Loucy (cell line): ENCODE results near the gene CD302.

ENCODE experiments used
- CTCF ChIP-seq: fragments of 200-600 bp; sonication (generic); conservative IDR thresholded peaks from 2 replicates; pipeline ENCODE4 v1.5.1; 2014; ENCODE audit warnings: mild to moderate bottlenecking, antibody characterized with exemption, low read length
- EZH2phosphoT487 ChIP-seq: fragments of 200-600 bp; IDR thresholded peaks from 2 replicates; pipeline ENCODE4 v1.6.1; 2018; ENCODE audit warnings: antibody characterized with exemption, mild to moderate bottlenecking, moderate library complexity, borderline replicate concordance

GRCh38 chr2:159811232-159811631, 13.2 kb upstream of the CD302 start:
- TF ChIP-seq CTCF (no peak), EZH2phosphoT487 (no peak)
